HL-60/S4 (cell line): ENCODE results near the gene UBA3.

Experiments
- in situ Hi-C: fragments of 300-500 bp; cut with MboI; formaldehyde crosslinking; loops from 2 replicates; pipeline ENCODE4 v1.14.3; 2022; ENCODE audit warnings: low sequenced_read_pairs

The UBA3 gene

GRCh38 chr3:69102384-69102783 is 22.2 kb upstream of the UBA3 start:
- in situ Hi-C loops = no loop called here

- in situ Hi-C loops = no loop called here
These were observed 19.4 kb upstream of the UBA3 start for GRCh38 chr3:69099576-69099975.

GRCh38 chr3:69097407-69098086 is 17.4 kb upstream of the UBA3 start:
- in situ Hi-C loops = no loop called here

- in situ Hi-C loops = no loop called here
These were observed 16.1 kb upstream of the UBA3 start for GRCh38 chr3:69096299-69096698.

GRCh38 chr3:69095636-69096035 is 15.5 kb upstream of the UBA3 start:
- in situ Hi-C loops = no loop called here

GRCh38 chr3:69094467-69095205 is 14.5 kb upstream of the UBA3 start:
- in situ Hi-C loops = no loop called here

GRCh38 chr3:69092030-69092516 is 11.9 kb upstream of the UBA3 start:
- in situ Hi-C loops = no loop called here

- in situ Hi-C loops = no loop called here
These were observed 11.3 kb upstream of the UBA3 start for GRCh38 chr3:69091389-69092029.

GRCh38 chr3:69090021-69090420 is 9.9 kb upstream of the UBA3 start:
- in situ Hi-C loops = no loop called here

- in situ Hi-C loops = no loop called here
These were observed 7.9 kb upstream of the UBA3 start for GRCh38 chr3:69088063-69088462.

GRCh38 chr3:69087030-69087791 is 7.0 kb upstream of the UBA3 start:
- in situ Hi-C loops = no loop called here

- in situ Hi-C loops = no loop called here
These were observed 5.9 kb upstream of the UBA3 start for GRCh38 chr3:69085833-69086722.

- in situ Hi-C loops = no loop called here
These were observed 5.1 kb upstream of the UBA3 start for GRCh38 chr3:69085168-69085832.

GRCh38 chr3:69084326-69085167 is 4.4 kb upstream of the UBA3 start, which contains the start of gene ARL6IP5:
Gene ARL6IP5 (plus strand): TSS chr3:69084937. CDS start chr3:69085048, 111 bp downstream.
- in situ Hi-C loops = no loop called here

- in situ Hi-C loops = no loop called here
These were observed 2.6 kb upstream of the UBA3 start for GRCh38 chr3:69082805-69083204.

- in situ Hi-C loops = no loop called here
These were observed 2.2 kb upstream of the UBA3 start for GRCh38 chr3:69082361-69082760.

GRCh38 chr3:69081583-69082262 is 1.6 kb upstream of the UBA3 start:
- in situ Hi-C loops = no loop called here
